OCI-LY1 (cell line): ENCODE data around the gene TAF9.

Experiments used
- EZH2 ChIP-seq: fragments of 200-600 bp; sonication (generic), shearing (Covaris generic); IDR thresholded peaks from 2 replicates; pipeline ENCODE4 v1.8.0; 2017; ENCODE audit warnings: borderline replicate concordance, mixed run types, mild to moderate bottlenecking, antibody characterized with exemption, low read length, moderate library complexity, mixed read lengths
- TF ChIP-seq, protein P1 (sequence below): fragments of 200-600 bp; sonication (generic), shearing (Covaris generic); IDR thresholded peaks from 2 replicates; pipeline ENCODE4 v1.5.1; 2017; ENCODE audit warnings: mild to moderate bottlenecking, antibody characterized with exemption, low read length, moderate library complexity, mixed read lengths

DNA sequence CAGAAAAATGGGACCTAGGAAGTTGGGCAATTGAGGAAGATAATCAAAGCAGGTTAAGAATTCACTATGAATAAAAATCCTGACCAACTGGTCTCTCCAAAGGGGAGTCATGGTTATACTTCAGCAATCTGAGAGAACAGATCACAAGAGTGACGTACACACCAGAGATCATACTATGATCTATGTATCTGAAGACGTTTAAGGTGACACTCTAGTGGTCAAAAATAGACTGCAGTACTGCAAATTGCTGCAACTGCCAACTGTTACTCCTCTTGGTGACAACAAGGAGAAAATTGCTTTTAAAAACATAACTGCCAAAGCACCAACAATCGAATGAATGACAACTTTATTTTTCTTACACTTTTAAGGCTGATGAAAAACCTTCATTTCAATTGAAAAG lies 4.9 kb downstream of the TAF9 start:
- TF ChIP-seq, protein P1, sequence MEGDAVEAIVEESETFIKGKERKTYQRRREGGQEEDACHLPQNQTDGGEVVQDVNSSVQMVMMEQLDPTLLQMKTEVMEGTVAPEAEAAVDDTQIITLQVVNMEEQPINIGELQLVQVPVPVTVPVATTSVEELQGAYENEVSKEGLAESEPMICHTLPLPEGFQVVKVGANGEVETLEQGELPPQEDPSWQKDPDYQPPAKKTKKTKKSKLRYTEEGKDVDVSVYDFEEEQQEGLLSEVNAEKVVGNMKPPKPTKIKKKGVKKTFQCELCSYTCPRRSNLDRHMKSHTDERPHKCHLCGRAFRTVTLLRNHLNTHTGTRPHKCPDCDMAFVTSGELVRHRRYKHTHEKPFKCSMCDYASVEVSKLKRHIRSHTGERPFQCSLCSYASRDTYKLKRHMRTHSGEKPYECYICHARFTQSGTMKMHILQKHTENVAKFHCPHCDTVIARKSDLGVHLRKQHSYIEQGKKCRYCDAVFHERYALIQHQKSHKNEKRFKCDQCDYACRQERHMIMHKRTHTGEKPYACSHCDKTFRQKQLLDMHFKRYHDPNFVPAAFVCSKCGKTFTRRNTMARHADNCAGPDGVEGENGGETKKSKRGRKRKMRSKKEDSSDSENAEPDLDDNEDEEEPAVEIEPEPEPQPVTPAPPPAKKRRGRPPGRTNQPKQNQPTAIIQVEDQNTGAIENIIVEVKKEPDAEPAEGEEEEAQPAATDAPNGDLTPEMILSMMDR = peak; percentile 44; the same call in 1 of the 2 replicates
- TF ChIP-seq EZH2 = no peak
